GM21528 (cell line): ENCODE results near the gene SGCE.
"Not testable (repeated sequence)": the region's sequence is repeated elsewhere in the genome, so short reads cannot be mapped to it uniquely, and the experiment has no call there.

Experiments
- ATAC-seq: cut with Tn5 transposase; IDR thresholded peaks from one replicate; pipeline ENCODE4 v1.9.1; 2021; ENCODE audit warnings: mild to moderate bottlenecking, moderate library complexity; ENCODE audit not compliant: unreplicated experiment, low FRiP score

SGCE gene

DNA sequence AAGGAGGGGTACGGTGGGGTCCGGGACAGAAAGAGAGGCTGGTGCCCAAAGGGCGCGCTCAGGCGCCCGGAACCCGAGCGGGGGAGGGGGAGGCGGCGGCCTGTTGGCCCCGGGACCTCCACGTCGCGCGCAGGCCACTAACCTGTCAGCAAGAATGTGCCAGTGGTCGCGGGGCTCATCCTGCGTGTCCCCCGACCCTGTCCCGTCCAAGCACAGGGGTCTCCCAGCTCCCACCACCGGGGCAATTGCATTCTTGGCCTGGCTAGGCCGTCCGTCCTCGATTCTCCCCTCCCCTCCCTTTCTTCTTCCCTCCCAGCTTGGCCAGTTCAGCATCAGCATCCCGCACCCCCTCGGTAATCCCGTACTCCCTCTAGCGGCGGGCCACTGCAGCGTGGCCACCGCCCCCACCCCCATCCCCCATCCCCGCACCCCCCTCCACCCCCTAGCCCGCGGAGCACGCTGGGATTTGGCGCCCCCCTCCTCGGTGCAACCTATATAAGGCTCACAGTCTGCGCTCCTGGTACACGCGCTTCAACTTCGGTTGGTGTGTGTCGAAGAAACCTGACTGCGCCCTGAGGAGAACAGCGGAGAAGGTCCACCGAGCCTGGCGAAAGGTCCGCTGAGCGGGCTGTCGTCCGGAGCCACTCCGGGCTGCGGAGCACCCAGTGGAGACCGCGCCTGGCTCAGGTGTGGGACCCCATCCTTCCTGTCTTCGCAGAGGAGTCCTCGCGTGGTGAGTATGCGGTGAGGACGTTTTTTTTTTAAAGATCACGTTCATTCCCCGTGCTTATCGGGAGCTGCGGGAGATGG is at the start of gene SGCE:
Gene SGCE, minus strand, starts transcription at position 286 of the 810 bp plus-strand sequence. Its CDS starts 35 bp downstream, at position 251.
- ATAC-seq: no peak

GRCh38 chr7:94705155-94706021 is 49.5 kb upstream of the SGCE start:
- not testable (repeated sequence) for ATAC-seq

DNA sequence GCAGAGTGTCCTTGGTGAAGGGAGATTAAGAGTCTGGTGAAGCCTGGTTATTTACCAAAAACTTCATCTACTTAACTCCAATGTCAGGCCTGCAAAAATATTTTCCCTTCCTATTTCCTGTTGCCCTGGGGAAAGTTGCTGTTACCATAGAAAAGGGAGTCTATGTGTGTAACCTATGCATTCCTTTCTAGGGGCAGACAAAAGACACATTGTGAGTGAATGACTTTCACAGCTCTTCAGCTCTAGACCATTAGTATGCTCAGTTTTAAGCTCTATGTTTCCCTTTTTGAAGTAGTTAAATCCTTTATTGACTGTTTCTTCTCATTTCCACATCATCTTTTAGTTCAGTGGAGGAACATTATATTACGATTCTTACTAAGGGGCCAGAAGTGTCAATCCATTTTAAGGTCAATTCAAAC is 45.6 kb upstream of the SGCE start:
- ATAC-seq: no peak

- no peak for ATAC-seq
Measured at GRCh38 chr7:94700926-94701554, 45.1 kb upstream of the SGCE start.

GRCh38 chr7:94698275-94698674 is 42.3 kb upstream of the SGCE start:
- ATAC-seq: no peak

DNA sequence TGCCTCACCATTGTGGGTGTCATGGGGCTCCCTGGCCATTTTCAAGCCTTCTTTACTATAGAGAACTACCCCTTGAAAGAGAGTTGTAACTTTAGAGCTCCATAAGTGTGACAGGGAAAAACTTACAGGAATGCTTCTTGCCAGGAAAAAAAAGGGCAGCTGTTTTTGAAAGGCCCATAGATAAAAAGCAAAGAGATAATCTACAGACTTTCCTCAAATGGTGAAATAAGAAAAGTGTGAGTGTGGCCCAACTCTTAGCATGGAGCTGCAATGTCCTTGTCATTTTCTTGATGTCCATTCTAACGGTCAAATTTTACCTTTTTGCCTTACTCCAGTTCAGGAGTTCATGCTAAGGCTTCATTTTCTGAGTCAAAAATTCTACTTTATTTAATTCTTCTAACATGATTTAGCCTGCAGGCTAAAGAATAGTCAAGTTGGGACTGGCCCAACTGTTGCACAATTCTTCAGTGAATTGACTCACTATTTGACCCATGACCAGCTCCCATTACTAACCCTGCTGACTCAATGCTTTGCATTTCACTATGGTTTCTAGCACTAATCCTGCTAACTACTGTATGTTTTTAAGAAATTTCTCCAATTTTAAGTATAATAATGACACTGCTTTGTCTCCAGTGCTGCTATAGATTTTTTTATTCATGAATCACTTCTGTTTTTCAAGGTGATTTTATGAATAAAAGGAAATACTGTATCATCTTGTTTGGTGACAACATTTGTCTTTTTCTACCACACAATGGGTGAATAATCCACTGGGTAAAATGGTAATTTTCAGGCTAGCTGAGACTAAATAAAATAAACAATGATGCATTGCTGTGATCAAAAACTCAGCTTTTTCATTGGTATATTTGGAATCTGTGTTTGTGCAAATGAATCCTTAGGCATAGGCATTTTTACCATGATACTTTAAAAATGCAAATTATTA is 41.4 kb upstream of the SGCE start:
- no peak for ATAC-seq

GRCh38 chr7:94687810-94688209 is 31.9 kb upstream of the SGCE start:
- ATAC-seq: no peak

DNA sequence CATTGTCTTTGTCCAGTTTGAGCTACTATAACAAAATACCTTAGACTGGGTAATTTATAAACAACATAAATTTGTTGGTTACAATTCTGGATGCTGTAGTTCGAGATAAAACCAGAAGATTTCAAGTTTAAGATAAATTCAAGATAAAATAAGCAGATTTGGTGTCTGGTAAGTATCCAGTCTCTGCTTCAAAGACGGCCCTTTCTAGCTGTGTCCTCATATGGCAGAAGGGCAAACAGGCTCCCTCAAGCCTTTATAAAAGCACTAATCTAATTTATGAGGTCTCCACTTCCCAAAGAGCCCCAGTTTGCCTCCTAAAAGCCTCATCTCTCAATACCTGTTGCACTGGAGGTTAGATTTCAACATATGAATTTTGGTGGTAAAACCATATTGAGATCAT is 31.1 kb upstream of the SGCE start:
- no peak for ATAC-seq

- no peak for ATAC-seq
Measured at GRCh38 chr7:94683066-94683465, 27.1 kb upstream of the SGCE start.

DNA sequence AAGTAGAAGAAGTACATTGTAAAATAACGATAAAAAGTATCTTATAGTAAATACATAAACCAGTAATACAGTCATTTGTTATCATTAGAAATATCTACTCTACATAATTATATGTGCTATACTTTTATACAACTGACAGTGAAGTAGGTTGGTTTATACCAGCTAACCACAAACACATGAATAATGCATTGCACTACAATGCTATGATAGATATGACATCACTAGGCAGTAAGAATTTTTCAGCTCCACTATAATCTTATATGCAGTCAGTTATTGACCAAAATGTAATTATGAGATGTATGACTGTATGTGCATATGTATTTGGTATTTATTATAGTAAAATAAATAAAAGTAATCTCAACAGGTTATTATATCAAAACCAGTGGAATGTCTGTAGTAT is 23.4 kb upstream of the SGCE start:
- no peak for ATAC-seq

DNA sequence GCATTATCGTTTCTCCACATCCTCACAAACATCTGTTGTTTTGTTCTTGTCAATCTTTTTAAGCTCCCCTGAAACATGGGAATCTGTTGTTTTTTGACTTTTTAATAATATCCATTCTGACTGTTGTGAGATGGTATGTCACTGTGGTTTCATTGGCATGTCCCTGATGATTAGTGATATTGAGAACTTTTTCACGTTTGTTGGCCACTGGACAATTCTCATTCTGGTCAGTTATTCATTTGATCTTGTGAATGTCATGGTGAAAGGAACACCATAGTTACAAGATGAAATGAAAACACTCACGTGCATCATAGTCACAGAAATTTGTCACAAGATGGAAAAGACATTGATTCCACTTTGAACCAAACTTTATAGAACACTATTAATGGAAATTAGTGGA is 20.5 kb upstream of the SGCE start:
- ATAC-seq: no peak

DNA sequence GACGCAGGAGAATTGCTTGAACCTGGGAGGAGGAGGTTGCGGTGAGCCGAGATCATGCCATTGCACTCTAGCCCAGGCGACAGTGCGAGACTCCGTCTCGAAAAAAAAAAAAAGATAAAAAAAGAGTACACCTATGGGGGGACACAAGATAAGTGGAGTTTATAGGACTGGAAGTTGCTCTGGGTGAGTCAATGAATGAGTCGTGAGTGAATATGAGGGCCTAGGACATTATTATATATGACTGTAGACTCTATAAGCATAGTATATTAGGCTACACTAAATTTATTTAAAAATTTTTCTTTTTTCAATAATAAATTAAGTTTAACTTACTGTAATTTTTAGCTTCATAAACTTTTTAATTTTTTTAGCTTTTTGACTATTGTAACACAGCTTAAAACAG is 19.4 kb upstream of the SGCE start:
- ATAC-seq: no peak

DNA sequence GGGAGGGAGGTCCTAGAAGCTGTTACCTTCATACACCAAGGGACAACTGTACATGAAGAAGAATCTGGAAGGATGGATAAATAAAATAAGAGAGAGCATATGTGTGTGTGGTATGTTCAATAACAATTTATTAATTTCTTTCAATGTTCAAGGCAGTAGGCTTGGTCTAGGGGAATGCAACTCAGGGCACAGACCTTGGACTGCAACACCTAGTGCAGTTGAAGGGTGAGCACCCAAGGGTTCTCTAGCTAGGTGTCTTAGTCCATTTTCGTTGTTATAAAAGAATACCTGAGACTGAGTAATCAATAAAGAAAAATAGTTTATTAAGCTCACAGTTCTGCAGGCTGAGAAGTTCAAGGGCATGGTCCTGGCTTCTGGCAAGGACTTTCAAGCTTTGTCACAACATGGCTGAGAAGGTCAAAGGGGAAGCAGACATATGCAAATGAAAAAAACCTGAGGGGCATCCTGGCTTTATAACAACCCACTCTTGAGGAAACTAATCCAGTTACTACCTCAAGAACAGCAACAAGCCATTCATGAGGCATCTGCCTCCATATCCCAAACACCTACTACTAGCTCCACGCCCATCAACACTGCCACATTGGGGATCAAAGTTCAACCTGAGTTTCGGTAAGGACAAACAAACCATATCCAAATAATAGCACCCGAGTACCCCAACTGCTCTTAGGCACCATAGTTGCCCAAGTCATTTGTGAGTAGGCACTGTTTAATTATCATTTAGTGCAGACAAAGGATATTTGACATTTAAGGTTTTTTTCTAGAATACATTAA is 15.7 kb upstream of the SGCE start:
- ATAC-seq: no peak

DNA sequence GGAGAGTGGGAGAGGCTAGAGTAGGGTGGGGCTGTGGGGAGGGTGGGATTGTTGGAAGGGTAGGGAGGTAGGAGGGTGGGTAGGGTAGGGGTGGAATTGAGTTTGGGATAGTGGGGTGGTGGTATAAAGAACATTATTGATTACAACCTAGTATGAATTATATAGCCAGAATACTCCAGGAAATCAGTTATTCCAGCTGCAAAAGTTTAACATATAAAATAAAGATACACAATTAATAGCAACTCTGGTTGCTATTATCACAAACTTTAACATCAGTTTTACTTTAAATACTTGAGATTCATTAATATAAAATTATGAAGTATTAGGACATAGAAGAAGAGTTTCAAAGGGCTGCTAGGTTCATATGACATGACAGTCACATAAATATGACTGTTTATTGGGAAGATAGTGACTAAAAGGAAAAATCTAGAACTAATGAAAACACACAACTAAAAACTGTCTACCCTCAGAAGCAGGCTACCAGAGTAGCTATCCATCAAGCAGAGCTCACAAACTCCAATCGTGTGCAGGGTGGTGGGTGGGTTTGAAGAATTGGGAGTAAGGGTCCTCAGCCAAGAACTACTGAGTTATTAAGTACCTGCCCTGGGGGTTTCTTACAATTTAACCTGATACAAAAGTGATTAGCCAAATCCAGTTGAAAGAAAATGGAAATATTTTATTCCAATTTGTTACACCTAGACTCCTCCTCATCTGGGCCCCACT is 14.0 kb upstream of the SGCE start:
- ATAC-seq: no peak

- ATAC-seq: no peak
Measured at GRCh38 chr7:94666879-94667587, 11.1 kb upstream of the SGCE start.

GRCh38 chr7:94665426-94665825 is 9.5 kb upstream of the SGCE start:
- no peak for ATAC-seq

- ATAC-seq: no peak
Measured at GRCh38 chr7:94664023-94664422, 8.1 kb upstream of the SGCE start.

- no peak for ATAC-seq
Measured at GRCh38 chr7:94662548-94662947, 6.6 kb upstream of the SGCE start.
